K562 (cell line): ENCODE results near the gene SMG9.

Source experiments
- ETV5 ChIP-seq: sonication (generic); formaldehyde crosslinking; IDR thresholded peaks from 2 replicates; pipeline ENCODE4 v1.4.0; 2020; ENCODE audit warnings: low read depth, mild to moderate bottlenecking, missing genetic modification reagents
- EZH2 ChIP-seq: IDR thresholded peaks from 2 replicates; pipeline ENCODE4 v1.6.1; 2012; ENCODE audit warnings: low read depth, mild to moderate bottlenecking, inconsistent platforms, low read length, borderline replicate concordance
- KAT2B ChIP-seq: IDR thresholded peaks from one replicate; pipeline ENCODE4 v1.6.1; 2012; ENCODE audit warnings: low read depth, mild to moderate bottlenecking, control low read depth, inconsistent platforms, low read length, moderate library complexity
- MAZ ChIP-seq, 2 experiments: fragments of 450-650 bp in 1 of 2; sonication (generic) in 1 of 2; formaldehyde crosslinking; IDR thresholded peaks in 1 of 2; conservative IDR thresholded peaks in 1 of 2; 2 replicates each; pipeline versions ENCODE4 v1.4.0 to v1.5.0; 2020; ENCODE audit warnings: mild to moderate bottlenecking in 1 of 2, missing genetic modification reagents in 1 of 2
- TF ChIP-seq, protein P1 (sequence below), 2 experiments: IDR thresholded peaks in 1 of 2; conservative IDR thresholded peaks in 1 of 2; 2 replicates each; pipeline ENCODE4 v1.6.1; 2016; ENCODE audit warnings: low read depth in 2 of 2, mild to moderate bottlenecking in 1 of 2, missing compliant biosample characterization in 1 of 2, missing genetic modification characterization in 1 of 2, moderate library complexity in 1 of 2
- TF ChIP-seq, protein P2 (sequence below): sonication (generic); formaldehyde crosslinking; IDR thresholded peaks from 2 replicates; pipeline ENCODE4 v1.8.1; 2022; ENCODE audit warnings: missing genetic modification reagents
- TF ChIP-seq, protein P3 (sequence below): fragments of 250-450 bp; sonication (Bioruptor Pico); IDR thresholded peaks from 2 replicates; pipeline ENCODE4 v1.5.0; 2021; ENCODE audit warnings: mild to moderate bottlenecking, borderline replicate concordance
- TF ChIP-seq, protein P4 (sequence below): fragments of 450-650 bp; IDR thresholded peaks from 2 replicates; pipeline ENCODE4 v1.6.1; 2016; ENCODE audit warnings: mild to moderate bottlenecking
- TF ChIP-seq, protein P5 (sequence below): IDR thresholded peaks from 3 replicates; pipeline ENCODE4 v1.6.1; 2011; ENCODE audit warnings: borderline replicate concordance, mild to moderate bottlenecking; ENCODE audit not compliant: insufficient read length, insufficient read depth
- TF ChIP-seq, protein P6 (sequence below), 2 experiments: fragments of 450-650 bp; IDR thresholded peaks; 2 replicates each; pipeline ENCODE4 v1.6.1; 2016

DNA sequence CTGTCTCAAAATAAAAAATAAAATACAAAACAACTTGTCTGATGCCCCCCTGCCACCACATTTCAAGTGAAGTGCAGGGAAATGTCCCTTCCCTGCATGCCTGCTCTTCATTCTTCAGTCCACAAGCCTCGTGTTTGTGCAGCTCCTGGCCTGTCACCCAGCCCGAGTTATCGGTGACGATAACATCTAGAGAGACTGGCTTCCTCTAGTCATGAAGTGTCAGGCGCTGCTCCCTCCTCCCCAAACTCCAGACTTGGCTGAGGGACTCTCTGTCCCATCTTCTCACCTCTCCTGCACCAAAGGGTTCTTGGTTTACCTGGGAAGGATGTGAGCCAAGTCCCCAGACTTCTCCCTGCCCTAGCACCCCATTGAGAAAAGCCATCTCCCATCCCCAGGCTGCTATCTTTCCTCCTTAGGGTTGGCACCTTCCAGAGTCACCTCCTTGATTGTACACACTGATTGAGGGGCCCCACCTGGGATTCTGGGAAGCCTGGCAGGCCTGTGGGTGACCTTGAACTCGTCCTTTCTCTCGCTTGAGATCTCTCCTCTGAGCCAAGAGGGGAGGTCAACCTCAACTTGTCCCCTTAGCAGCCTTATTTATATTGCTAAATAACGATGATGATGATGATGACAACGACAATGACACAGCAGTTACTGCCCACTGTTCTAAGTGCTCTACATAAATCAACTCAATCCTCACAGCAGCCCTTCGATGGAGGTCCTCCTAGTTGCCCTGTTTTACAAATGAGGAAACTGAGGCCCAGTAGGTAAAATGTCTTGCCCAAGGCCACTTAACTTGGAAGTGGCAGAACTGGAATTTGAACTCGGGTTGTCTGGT is 71.7 kb downstream of the SMG9 start:
- no peak for TF ChIP-seq ETV5 (CRISPR knock-in tag)
- TF ChIP-seq, protein P1, sequence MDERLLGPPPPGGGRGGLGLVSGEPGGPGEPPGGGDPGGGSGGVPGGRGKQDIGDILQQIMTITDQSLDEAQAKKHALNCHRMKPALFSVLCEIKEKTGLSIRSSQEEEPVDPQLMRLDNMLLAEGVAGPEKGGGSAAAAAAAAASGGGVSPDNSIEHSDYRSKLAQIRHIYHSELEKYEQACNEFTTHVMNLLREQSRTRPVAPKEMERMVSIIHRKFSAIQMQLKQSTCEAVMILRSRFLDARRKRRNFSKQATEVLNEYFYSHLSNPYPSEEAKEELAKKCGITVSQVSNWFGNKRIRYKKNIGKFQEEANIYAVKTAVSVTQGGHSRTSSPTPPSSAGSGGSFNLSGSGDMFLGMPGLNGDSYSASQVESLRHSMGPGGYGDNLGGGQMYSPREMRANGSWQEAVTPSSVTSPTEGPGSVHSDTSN (CRISPR knock-in tag; IDR thresholded peaks at IDR 0.05; ENCODE audit: low read depth) = no peak
- TF ChIP-seq, protein P1 (tag; conservative IDR thresholded peaks at IDR 0.05; ENCODE audit: low read depth) = peak; percentile 82
- TF ChIP-seq EZH2 = no peak
- TF ChIP-seq, protein P2, sequence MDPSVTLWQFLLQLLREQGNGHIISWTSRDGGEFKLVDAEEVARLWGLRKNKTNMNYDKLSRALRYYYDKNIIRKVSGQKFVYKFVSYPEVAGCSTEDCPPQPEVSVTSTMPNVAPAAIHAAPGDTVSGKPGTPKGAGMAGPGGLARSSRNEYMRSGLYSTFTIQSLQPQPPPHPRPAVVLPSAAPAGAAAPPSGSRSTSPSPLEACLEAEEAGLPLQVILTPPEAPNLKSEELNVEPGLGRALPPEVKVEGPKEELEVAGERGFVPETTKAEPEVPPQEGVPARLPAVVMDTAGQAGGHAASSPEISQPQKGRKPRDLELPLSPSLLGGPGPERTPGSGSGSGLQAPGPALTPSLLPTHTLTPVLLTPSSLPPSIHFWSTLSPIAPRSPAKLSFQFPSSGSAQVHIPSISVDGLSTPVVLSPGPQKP (CRISPR knock-in tag) = no peak
- TF ChIP-seq, protein P3, sequence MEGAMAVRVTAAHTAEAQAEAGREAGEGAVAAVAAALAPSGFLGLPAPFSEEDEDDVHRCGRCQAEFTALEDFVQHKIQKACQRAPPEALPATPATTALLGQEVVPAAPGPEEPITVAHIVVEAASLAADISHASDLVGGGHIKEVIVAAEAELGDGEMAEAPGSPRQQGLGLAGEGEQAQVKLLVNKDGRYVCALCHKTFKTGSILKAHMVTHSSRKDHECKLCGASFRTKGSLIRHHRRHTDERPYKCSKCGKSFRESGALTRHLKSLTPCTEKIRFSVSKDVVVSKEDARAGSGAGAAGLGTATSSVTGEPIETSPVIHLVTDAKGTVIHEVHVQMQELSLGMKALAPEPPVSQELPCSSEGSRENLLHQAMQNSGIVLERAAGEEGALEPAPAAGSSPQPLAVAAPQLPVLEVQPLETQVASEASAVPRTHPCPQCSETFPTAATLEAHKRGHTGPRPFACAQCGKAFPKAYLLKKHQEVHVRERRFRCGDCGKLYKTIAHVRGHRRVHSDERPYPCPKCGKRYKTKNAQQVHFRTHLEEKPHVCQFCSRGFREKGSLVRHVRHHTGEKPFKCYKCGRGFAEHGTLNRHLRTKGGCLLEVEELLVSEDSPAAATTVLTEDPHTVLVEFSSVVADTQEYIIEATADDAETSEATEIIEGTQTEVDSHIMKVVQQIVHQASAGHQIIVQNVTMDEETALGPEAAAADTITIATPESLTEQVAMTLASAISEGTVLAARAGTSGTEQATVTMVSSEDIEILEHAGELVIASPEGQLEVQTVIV (CRISPR knock-in tag) = no peak
- no peak for TF ChIP-seq KAT2B
- no peak for TF ChIP-seq MAZ (CRISPR knock-in tag; conservative IDR thresholded peaks at IDR 0.05 in 1 of 2, IDR thresholded peaks at IDR 0.05 in 1 of 2)
- TF ChIP-seq, protein P4, sequence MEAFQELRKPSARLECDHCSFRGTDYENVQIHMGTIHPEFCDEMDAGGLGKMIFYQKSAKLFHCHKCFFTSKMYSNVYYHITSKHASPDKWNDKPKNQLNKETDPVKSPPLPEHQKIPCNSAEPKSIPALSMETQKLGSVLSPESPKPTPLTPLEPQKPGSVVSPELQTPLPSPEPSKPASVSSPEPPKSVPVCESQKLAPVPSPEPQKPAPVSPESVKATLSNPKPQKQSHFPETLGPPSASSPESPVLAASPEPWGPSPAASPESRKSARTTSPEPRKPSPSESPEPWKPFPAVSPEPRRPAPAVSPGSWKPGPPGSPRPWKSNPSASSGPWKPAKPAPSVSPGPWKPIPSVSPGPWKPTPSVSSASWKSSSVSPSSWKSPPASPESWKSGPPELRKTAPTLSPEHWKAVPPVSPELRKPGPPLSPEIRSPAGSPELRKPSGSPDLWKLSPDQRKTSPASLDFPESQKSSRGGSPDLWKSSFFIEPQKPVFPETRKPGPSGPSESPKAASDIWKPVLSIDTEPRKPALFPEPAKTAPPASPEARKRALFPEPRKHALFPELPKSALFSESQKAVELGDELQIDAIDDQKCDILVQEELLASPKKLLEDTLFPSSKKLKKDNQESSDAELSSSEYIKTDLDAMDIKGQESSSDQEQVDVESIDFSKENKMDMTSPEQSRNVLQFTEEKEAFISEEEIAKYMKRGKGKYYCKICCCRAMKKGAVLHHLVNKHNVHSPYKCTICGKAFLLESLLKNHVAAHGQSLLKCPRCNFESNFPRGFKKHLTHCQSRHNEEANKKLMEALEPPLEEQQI = no peak
- TF ChIP-seq, protein P5, sequence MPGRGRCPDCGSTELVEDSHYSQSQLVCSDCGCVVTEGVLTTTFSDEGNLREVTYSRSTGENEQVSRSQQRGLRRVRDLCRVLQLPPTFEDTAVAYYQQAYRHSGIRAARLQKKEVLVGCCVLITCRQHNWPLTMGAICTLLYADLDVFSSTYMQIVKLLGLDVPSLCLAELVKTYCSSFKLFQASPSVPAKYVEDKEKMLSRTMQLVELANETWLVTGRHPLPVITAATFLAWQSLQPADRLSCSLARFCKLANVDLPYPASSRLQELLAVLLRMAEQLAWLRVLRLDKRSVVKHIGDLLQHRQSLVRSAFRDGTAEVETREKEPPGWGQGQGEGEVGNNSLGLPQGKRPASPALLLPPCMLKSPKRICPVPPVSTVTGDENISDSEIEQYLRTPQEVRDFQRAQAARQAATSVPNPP = no peak
- TF ChIP-seq, protein P6, sequence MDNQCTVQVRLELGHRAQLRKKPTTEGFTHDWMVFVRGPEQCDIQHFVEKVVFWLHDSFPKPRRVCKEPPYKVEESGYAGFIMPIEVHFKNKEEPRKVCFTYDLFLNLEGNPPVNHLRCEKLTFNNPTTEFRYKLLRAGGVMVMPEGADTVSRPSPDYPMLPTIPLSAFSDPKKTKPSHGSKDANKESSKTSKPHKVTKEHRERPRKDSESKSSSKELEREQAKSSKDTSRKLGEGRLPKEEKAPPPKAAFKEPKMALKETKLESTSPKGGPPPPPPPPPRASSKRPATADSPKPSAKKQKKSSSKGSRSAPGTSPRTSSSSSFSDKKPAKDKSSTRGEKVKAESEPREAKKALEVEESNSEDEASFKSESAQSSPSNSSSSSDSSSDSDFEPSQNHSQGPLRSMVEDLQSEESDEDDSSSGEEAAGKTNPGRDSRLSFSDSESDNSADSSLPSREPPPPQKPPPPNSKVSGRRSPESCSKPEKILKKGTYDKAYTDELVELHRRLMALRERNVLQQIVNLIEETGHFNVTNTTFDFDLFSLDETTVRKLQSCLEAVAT (IDR thresholded peaks at IDR 0.05) = no peak
